HepG2 (cell line): ENCODE results near the gene TMEM253. TPM values are rescaled to one million over a fixed set of nuclear protein-coding genes. Genes with fewer than 3 reads are reported as not detected.

Experiments
- GABPB1 ChIP-seq: IDR thresholded peaks from 2 replicates; pipeline ENCODE4 v1.6.1; 2016; ENCODE audit warnings: mild to moderate bottlenecking, missing genetic modification reagents, moderate library complexity, missing compliant biosample characterization
- GZF1 ChIP-seq: sonication (generic); formaldehyde crosslinking; IDR thresholded peaks from 2 replicates; pipeline ENCODE4 v1.5.1; 2020; ENCODE audit warnings: mild to moderate bottlenecking, missing genetic modification reagents
- NFE2L2 ChIP-seq: fragments of 150-350 bp; IDR thresholded peaks from 2 replicates; pipeline ENCODE4 v1.6.1; 2014; ENCODE audit warnings: low read length
- NR2F2 ChIP-seq: IDR thresholded peaks from 2 replicates; pipeline ENCODE4 v1.6.1; 2012; ENCODE audit warnings: low read depth, inconsistent platforms, borderline replicate concordance
- PHB2 ChIP-seq: fragments of 450-650 bp; IDR thresholded peaks from 2 replicates; pipeline ENCODE4 v1.6.1; 2018; ENCODE audit not compliant: partially characterized antibody
- POGZ ChIP-seq: sonication (generic); formaldehyde crosslinking; IDR thresholded peaks from 2 replicates; pipeline ENCODE4 v1.4.0; 2020; ENCODE audit warnings: mild to moderate bottlenecking, missing genetic modification reagents
- PPARG ChIP-seq: conservative IDR thresholded peaks from 2 replicates; pipeline ENCODE4 v1.6.1; 2016; ENCODE audit warnings: missing biosample characterization, missing genetic modification reagents
- PRMT3 ChIP-seq: sonication (generic); formaldehyde crosslinking; IDR thresholded peaks from 2 replicates; pipeline ENCODE4 v1.8.1; 2022; ENCODE audit warnings: low read depth, mild to moderate bottlenecking, moderate library complexity, missing genetic modification reagents, borderline replicate concordance
- SP4 ChIP-seq: sonication (generic); formaldehyde crosslinking; IDR thresholded peaks from 2 replicates; pipeline ENCODE4 v1.8.1; 2023; ENCODE audit warnings: mild to moderate bottlenecking, missing genetic modification reagents
- TRIM24 ChIP-seq: sonication (generic); formaldehyde crosslinking; IDR thresholded peaks from 2 replicates; pipeline ENCODE4 v1.8.0; 2022; ENCODE audit warnings: mild to moderate bottlenecking, missing genetic modification reagents
- UBTF ChIP-seq: sonication (generic); formaldehyde crosslinking; IDR thresholded peaks from 2 replicates; pipeline ENCODE4 v1.4.0; 2020; ENCODE audit warnings: mild to moderate bottlenecking, missing genetic modification reagents
- XBP1 ChIP-seq: sonication (generic); formaldehyde crosslinking; IDR thresholded peaks from 2 replicates; pipeline ENCODE4 v1.5.0; 2020; ENCODE audit warnings: missing genetic modification reagents
- ZNF260 ChIP-seq: sonication (generic); formaldehyde crosslinking; IDR thresholded peaks from 2 replicates; pipeline ENCODE4 v1.4.0; 2020; ENCODE audit warnings: missing genetic modification reagents, low read depth, mild to moderate bottlenecking, borderline replicate concordance
- ZNF317 ChIP-seq: sonication (generic); formaldehyde crosslinking; IDR thresholded peaks from 2 replicates; pipeline ENCODE4 v1.5.0; 2020; ENCODE audit warnings: mild to moderate bottlenecking, missing genetic modification reagents
- ZNF354B ChIP-seq: sonication (generic); formaldehyde crosslinking; IDR thresholded peaks from 2 replicates; pipeline ENCODE4 v1.8.0; 2022; ENCODE audit warnings: mild to moderate bottlenecking, missing genetic modification reagents
- ZNF430 ChIP-seq: sonication (generic); formaldehyde crosslinking; IDR thresholded peaks from 2 replicates; pipeline ENCODE4 v1.9.0; 2021; ENCODE audit warnings: mild to moderate bottlenecking, missing genetic modification reagents
- ZNF546 ChIP-seq: sonication (generic); formaldehyde crosslinking; conservative IDR thresholded peaks from 2 replicates; pipeline ENCODE4 v1.8.1; 2023; ENCODE audit warnings: mild to moderate bottlenecking, missing genetic modification reagents
- ZNF563 ChIP-seq: sonication (generic); formaldehyde crosslinking; IDR thresholded peaks from 2 replicates; pipeline ENCODE4 v1.8.0; 2022; ENCODE audit warnings: mild to moderate bottlenecking, moderate library complexity, missing genetic modification reagents
- ZNF775 ChIP-seq: sonication (generic); formaldehyde crosslinking; IDR thresholded peaks from 2 replicates; pipeline ENCODE4 v1.4.0; 2020; ENCODE audit warnings: missing genetic modification reagents, mild to moderate bottlenecking, moderate library complexity, borderline replicate concordance
- polyA plus RNA-seq, 8 experiments: library from polyadenylated mRNA; depleted of rRNA in 3 of 8; stranded (reverse) in 7 of 8; unstranded in 1 of 8; fragments of >200 nt; fragmentation: Illumina TruSeq in 4 of 8; extraction: Trizol in 4 of 8; gene quantifications; 2 replicates each; pipeline versions ENCODE4 v1.2.1 to v1.2.3, GENCODE V29; 2011 to 2016; ENCODE audit warnings: low read depth in 4 of 8, missing spikeins in 1 of 8, mixed read lengths in 1 of 8; ENCODE audit not compliant: insufficient read depth in 1 of 8
- total RNA-seq, 5 experiments: library from RNA; depleted of rRNA; stranded (reverse); fragments of >200 nt; fragmentation: Illumina TruSeq; extraction: Trizol; gene quantifications; 2 replicates each; pipeline ENCODE4 v1.2.3, GENCODE V29; 2016; ENCODE audit warnings: low read depth in 1 of 5
- TF ChIP-seq, protein P1 (sequence below): sonication (generic); formaldehyde crosslinking; IDR thresholded peaks from 2 replicates; pipeline ENCODE4 v1.5.0; 2020; ENCODE audit warnings: missing genetic modification reagents
- TF ChIP-seq, protein P2 (sequence below): sonication (generic); formaldehyde crosslinking; conservative IDR thresholded peaks from 2 replicates; pipeline ENCODE4 v1.4.0; 2020; ENCODE audit warnings: missing genetic modification reagents
- TF ChIP-seq, protein P3 (sequence below): sonication (generic); formaldehyde crosslinking; IDR thresholded peaks from 2 replicates; pipeline ENCODE4 v1.8.0; 2022; ENCODE audit warnings: mild to moderate bottlenecking, missing genetic modification reagents; ENCODE audit not compliant: insufficient replicate concordance
- TF ChIP-seq, protein P4 (sequence below): sonication (generic); formaldehyde crosslinking; IDR thresholded peaks from 2 replicates; pipeline ENCODE4 v1.8.0; 2022; ENCODE audit warnings: mild to moderate bottlenecking, missing genetic modification reagents, moderate library complexity

The TMEM253 gene
- total and polyA plus RNA-seq, 2 of the 13 experiments (the other 11 are each of a cell fraction or from before 2014, with no cell fraction given): 0.29 to 0.45 TPM

- TF ChIP-seq, protein P1, sequence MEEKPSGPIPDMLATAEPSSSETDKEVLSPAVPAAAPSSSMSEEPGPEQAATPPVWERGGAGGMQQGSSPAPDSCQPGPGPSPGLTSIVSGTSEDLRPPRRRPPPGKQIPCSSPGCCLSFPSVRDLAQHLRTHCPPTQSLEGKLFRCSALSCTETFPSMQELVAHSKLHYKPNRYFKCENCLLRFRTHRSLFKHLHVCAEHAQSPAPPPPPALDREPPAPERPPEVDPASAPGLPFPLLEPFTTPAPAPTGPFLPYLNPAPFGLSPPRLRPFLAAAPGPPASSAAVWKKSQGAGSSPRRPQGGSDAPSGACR: 0 out of 2 replicates have a peak, but pooled peaks have one; percentile 56
- TF ChIP-seq POGZ (CRISPR knock-in tag): peak; percentile 88
- TF ChIP-seq ZNF546 (CRISPR knock-in tag): no peak
- TF ChIP-seq SP4 (CRISPR knock-in tag): no peak
- TF ChIP-seq, protein P2, sequence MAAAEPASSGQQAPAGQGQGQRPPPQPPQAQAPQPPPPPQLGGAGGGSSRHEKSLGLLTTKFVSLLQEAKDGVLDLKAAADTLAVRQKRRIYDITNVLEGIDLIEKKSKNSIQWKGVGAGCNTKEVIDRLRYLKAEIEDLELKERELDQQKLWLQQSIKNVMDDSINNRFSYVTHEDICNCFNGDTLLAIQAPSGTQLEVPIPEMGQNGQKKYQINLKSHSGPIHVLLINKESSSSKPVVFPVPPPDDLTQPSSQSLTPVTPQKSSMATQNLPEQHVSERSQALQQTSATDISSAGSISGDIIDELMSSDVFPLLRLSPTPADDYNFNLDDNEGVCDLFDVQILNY (CRISPR knock-in tag): no peak; the same call in 1 of the 2 replicates
- no peak; the same call in 1 of the 2 replicates for TF ChIP-seq XBP1
- TF ChIP-seq ZNF563 (CRISPR knock-in tag): 0 out of 2 replicates have a peak, but pooled peaks have one; percentile 61
- 0 out of 2 replicates have a peak, but pooled peaks have one; percentile 68 for TF ChIP-seq PRMT3
- 0 out of 2 replicates have a peak, but pooled peaks have one; percentile 38 for TF ChIP-seq ZNF317 (CRISPR knock-in tag)
- TF ChIP-seq NFE2L2: no peak
- TF ChIP-seq, protein P3, sequence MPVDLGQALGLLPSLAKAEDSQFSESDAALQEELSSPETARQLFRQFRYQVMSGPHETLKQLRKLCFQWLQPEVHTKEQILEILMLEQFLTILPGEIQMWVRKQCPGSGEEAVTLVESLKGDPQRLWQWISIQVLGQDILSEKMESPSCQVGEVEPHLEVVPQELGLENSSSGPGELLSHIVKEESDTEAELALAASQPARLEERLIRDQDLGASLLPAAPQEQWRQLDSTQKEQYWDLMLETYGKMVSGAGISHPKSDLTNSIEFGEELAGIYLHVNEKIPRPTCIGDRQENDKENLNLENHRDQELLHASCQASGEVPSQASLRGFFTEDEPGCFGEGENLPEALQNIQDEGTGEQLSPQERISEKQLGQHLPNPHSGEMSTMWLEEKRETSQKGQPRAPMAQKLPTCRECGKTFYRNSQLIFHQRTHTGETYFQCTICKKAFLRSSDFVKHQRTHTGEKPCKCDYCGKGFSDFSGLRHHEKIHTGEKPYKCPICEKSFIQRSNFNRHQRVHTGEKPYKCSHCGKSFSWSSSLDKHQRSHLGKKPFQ (CRISPR knock-in tag): no peak
- TF ChIP-seq NR2F2: peak; percentile 60; the same call in 1 of the 2 replicates
- TF ChIP-seq ZNF260 (CRISPR knock-in tag): no peak
- no peak for TF ChIP-seq TRIM24 (CRISPR knock-in tag)
- no peak for TF ChIP-seq ZNF354B (CRISPR knock-in tag)
- TF ChIP-seq GZF1 (CRISPR knock-in tag): no peak; the same call in 1 of the 2 replicates
- TF ChIP-seq ZNF430 (CRISPR knock-in tag): peak; percentile 83; the same call in 1 of the 2 replicates
- peak; percentile 94 for TF ChIP-seq PPARG
- peak; percentile 73 for TF ChIP-seq UBTF (CRISPR knock-in tag)
- peak; percentile 56; the same call in 1 of the 2 replicates for TF ChIP-seq GABPB1
- TF ChIP-seq, protein P4, sequence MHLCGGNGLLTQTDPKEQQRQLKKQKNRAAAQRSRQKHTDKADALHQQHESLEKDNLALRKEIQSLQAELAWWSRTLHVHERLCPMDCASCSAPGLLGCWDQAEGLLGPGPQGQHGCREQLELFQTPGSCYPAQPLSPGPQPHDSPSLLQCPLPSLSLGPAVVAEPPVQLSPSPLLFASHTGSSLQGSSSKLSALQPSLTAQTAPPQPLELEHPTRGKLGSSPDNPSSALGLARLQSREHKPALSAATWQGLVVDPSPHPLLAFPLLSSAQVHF (CRISPR knock-in tag): peak; percentile 59; the same call in 1 of the 2 replicates
- TF ChIP-seq ZNF775 (CRISPR knock-in tag): no peak
- no peak for TF ChIP-seq PHB2
Measured at GRCh38 chr14:21055432-21056117, 45.3 kb upstream of the TMEM253 start (continued).
